ENCODE results near the gene XPO6. TPM values are rescaled to one million over a fixed set of nuclear protein-coding genes. Genes with fewer than 3 reads are reported as not detected.

The XPO6 gene
- total RNA-seq, 4 donors from 2014 or later, result 105 to 166 (median 141) TPM

DNA sequence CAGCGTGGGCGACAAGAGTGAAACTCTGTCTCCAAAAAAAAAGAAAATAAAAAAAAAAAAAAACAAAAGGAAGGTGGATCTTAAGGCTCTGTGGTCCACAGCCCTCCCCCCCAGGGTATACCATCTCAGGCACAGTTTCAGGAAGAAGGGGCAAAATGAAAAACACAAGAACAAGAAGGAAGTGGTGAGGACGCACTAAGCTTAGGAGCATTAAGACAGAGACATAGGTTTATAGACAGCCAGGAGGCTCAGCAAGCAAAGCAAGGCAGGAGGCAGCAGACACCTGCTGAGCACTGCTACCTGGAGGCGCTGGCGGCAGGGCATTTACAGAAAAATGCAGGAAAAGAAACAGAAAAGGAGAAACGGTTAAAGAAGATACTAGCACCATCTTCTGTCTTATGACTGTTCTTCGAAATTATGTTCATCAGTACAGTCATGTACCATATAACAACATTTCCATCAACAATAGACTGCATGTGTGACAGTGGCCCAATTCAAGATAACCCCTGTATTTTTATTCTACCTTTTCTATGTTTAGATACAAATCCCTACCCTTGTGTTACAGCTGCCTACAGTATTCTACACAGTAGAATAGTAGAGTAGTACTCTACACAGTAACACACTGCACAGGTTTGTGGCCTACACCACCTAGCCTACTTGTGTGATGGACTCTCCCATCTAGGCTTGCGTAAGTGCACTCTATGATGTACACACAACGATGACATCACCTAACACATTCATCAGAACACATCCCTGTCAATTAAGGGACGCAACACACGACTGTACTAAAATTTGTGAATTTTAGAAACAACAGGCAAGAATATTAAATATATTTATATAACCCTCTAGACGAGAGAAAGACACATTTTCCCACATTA, 62.5 kb downstream of the XPO6 start:
- Histone ChIP-seq H3K27ac (no peak overlapping the region), H3K4me3 (no peak overlapping the region), H3K36me3 (peaks cover 0 to 89% (median 24%) of the 10 kb centered on the region in 3 donors), H3K27me3 (no peaks in the 10 kb centered on the region), H3K9me3 (no peaks in the 10 kb centered on the region), H3K4me1 (peaks cover 0 to 4% (median 0%) of the 10 kb centered on the region in 4 donors)
- no peak for DNase-seq (ENCODE audit: low spot score in 2 of 2)
- 92 to 94% methylated on average over 12 of the region's 12 CpGs for WGBS, 2 donors
- TF ChIP-seq EP300 (IDR thresholded peaks at IDR 0.05) (no peak), CTCF (IDR thresholded peaks at IDR 0.05) (no peak), POLR2A (IDR thresholded peaks at IDR 0.05) (no peak)

DNA sequence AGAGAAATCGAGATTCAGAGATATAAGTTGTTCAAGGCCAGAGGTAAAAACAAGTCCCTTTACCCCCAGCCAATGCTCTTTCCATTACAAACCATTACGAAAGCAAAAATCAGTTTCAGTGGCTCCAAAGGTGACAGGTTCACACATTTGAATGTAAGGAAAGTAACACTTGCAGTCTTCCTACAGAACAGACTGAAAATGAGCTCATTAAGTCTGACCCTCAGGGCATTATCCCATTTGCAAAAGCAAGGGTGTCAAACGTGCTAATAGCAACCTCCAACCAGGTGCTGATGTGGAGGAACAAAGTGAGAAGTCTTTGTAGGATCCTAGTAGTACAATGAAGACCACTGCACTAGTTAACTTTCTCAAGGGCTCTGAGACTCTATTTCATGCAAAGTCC, 65.2 kb downstream of the XPO6 start:
- Histone ChIP-seq H3K27ac (no peak overlapping the region), H3K4me3 (no peak overlapping the region), H3K4me1 (peaks cover 0 to 12% (median 4%) of the 10 kb centered on the region in 4 donors), H3K9me3 (no peaks in the 10 kb centered on the region), H3K27me3 (no peaks in the 10 kb centered on the region), H3K36me3 (peaks cover 0 to 84% (median 15%) of the 10 kb centered on the region in 3 donors)
- TF ChIP-seq CTCF (IDR thresholded peaks at IDR 0.05), result no peak
- no peak for DNase-seq (ENCODE audit: low spot score in 2 of 2)
- WGBS, 2 donors, result 84 to 90% methylated on average over 3 of the region's 3 CpGs

GRCh38 chr16:28145796-28146195, 66.0 kb downstream of the XPO6 start:
- TF ChIP-seq CTCF (IDR thresholded peaks at IDR 0.05) (no peak), POLR2A (IDR thresholded peaks at IDR 0.05) (no peak)
- H3K36me3 ChIP-seq, result peaks cover 0 to 87% (median 15%) of the 10 kb centered on the region in 3 donors
- peaks cover 0 to 12% (median 4%) of the 10 kb centered on the region in 4 donors for H3K4me1 ChIP-seq
- H3K4me3 ChIP-seq, result no peak overlapping the region
- H3K9me3 ChIP-seq, result no peaks in the 10 kb centered on the region
- H3K27ac ChIP-seq, result no peak overlapping the region
- DNase-seq (ENCODE audit: low spot score in 2 of 2), result no peak
- H3K27me3 ChIP-seq, result no peaks in the 10 kb centered on the region
- 81 to 96% methylated on average over 2 of the region's 2 CpGs for WGBS, 2 donors

- Histone ChIP-seq H3K36me3 (peaks cover 0 to 61% (median 0%) of the 10 kb centered on the region in 3 donors), H3K9me3 (no peaks in the 10 kb centered on the region), H3K27ac (peak overlapping the region in 2 of 4 donors; percentile 36 to 78), H3K27me3 (no peaks in the 10 kb centered on the region), H3K4me1 (peaks cover 0 to 12% (median 4%) of the 10 kb centered on the region in 4 donors), H3K4me3 (peak overlapping the region in 1 of 4 donors; percentile 13)
- no peak for DNase-seq (ENCODE audit: low spot score in 2 of 2)
- TF ChIP-seq POLR2A (IDR thresholded peaks at IDR 0.05) (no peak), CTCF (IDR thresholded peaks at IDR 0.05) (no peak), EP300 (IDR thresholded peaks at IDR 0.05) (no peak)
- WGBS, 2 donors, result 85 to 92% methylated on average over 5 of the region's 5 CpGs
These were observed 70.8 kb downstream of the XPO6 start for GRCh38 chr16:28140788-28141618.

Data from tibial nerve (tissue), 4 donors.